HG02840 (cell line): Measurements from ENCODE around the gene TBX6.
A peak's percentile ranks its signal among the peaks of the same experiment; 100 is the strongest.

Experiments used
- ATAC-seq: cut with Tn5 transposase; IDR thresholded peaks from one replicate; pipeline ENCODE4 v1.9.1; 2021; ENCODE audit warnings: mild to moderate bottlenecking, moderate library complexity, moderate number of reproducible peaks; ENCODE audit not compliant: unreplicated experiment, low FRiP score

Gene TBX6

DNA sequence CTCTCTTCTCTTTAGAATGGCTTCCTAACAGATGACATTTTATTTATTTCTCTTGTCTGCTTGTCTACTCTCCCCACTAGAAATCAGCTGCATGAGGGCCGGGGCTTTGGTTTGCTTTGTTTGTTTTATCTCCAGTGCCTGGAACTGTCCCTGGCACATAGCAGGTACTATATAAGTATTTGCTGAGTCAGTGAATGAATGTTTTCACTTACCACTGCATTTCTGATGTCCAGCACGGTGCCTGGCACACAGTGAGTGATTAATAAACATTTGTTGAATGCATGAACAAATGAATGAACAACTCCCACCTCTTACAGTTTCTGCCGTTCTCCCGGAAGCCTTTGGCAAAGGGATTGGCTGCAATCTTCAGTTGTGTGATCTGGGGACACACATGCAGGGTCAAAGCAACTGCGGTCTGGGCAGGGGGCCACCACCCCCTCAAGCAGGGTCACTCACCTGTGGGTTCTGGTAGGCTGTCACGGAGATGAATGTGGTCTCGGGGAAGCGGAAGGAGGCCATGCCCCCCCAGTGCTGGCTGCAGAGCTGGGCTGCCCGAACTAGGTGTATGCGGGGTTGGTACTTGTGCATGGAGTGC, 3.4 kb downstream of the TBX6 start:
- ATAC-seq, result no peak

- ATAC-seq, result no peak
Observed at GRCh38 chr16:30087181-30087898, 4.4 kb downstream of the TBX6 start.

- no peak for ATAC-seq
Observed at GRCh38 chr16:30086291-30087140, 5.2 kb downstream of the TBX6 start.

DNA sequence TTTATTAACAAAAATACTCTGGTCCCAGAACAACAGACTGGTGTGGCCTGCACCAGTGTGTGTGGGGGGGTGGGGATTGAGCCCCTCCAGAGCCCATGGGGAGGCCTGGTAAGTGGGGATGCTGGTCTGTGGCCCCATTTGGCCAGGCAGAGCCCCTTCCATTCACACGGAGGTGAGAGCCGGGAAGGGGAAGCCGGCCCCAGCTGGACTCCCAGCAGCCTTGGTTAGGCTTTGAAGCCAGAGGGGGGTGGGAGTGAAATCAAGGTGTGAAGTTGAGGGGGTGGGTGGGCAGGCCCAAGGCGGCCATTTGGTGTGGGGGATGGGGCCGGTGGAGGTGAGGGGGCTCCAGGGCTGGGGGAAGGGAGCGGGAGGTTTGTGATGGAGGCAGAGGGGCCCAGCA, 5.9 kb downstream of the TBX6 start:
- ATAC-seq, result no peak

- no peak for ATAC-seq
Observed at GRCh38 chr16:30085247-30085646, 6.5 kb downstream of the TBX6 start.

DNA sequence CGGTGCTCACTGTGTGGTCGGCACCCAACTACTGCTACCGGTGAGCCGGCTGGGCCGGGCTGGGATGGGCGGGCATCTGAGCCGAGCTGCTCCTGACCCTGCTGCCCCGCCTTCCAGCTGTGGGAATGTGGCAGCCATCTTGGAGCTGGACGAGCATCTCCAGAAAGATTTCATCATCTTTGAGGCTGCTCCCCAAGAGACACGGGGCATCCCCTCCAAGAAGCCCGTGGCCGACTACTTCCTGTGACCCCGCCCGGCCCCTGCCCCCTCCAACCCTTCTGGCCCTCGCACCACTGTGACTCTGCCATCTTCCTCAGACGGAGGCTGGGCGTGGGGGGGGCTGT, 6.9 kb downstream of the TBX6 start:
- ATAC-seq, result no peak

DNA sequence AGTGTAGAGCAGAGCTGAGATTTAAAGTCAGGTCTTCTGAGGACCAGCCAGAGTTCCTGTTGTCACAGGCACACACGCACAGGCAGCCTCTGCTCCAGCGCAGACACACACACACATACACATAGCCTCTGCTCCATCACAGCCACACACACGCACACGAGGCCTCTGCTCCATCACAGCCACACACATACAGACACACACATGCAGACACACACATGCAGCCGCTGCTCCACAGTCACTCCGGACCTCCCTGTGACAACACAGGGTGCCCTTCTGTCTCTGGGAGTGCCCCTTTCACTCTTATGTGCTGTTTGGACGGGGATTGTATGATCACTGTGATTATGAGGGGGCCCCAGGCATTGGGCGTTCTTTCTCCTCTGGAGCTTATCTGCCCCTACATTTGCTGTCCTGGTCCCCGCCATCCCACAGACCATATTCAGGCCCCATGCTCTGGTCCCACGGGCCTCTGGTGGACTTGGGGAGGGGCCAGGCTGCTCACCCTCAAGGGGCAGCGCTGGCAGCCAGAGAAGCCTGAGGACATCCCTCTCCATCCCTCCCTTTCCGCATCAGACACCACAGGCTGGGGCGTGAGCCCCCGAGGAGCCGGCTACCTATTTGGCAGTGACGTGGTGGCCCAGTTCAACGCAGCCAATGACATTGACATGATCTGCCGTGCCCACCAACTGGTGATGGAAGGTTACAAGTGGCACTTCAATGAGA, 7.5 kb downstream of the TBX6 start:
- no peak for ATAC-seq

- no peak for ATAC-seq
Observed at GRCh38 chr16:30083216-30084055, 8.3 kb downstream of the TBX6 start.

- ATAC-seq, result no peak
Observed at GRCh38 chr16:30082545-30083090, 9.1 kb downstream of the TBX6 start.

DNA sequence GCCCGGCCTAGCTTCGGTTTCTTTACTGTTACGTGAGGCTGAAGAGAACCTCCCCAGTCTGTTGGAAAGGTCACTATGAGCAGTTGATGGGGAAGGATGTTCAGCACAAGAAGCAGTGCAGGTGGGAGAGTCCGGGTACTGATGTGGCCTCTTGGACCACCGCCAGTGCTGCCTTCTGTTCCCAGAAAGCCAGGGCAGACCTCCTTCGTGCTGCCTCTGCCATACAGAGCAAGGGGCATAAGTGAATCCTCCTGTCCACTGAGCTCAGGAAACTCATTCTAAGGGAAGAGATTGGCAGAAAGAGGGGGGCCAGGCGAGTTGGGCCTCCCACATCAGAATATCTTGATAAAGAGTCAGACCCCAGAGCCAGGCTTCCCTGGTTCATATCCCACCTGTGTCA, 12.2 kb downstream of the TBX6 start:
- ATAC-seq, result no peak

GRCh38 chr16:30078744-30079143, 13.0 kb downstream of the TBX6 start:
- no peak for ATAC-seq

- ATAC-seq, result no peak
Observed at GRCh38 chr16:30077656-30078055, 14.1 kb downstream of the TBX6 start.

DNA sequence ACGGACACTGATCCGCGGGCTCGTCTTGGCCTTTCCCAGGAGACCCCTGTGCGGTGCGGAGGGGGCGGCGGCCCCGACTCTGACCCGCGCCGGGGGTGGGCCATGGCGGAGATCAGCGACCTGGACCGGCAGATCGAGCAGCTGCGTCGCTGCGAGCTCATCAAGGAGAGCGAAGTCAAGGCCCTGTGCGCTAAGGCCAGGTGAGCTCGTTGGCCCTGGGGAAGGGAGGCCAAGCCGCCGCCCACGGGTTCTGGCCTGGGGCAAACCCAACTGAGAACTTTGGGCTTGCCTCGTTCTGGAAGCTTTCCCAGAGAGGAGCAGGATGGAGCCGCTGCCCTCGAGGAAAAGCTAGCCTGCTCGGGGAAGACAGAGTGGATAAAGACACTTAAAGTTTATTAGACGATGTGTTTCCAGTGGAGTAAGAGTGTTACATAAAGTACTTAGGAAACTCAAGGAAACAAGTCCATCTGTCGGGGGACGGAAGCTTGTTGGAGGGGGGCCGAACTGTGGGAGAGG, 15.4 kb downstream of the TBX6 start:
- peak; percentile 40 for ATAC-seq

- peak; percentile 55 for ATAC-seq
Observed at GRCh38 chr16:30075503-30076275, 16.0 kb downstream of the TBX6 start, which contains the start of gene PPP4C. PPP4C (plus strand) TSS chr16:30075994; CDS start chr16:30076378, 384 bp downstream.

DNA sequence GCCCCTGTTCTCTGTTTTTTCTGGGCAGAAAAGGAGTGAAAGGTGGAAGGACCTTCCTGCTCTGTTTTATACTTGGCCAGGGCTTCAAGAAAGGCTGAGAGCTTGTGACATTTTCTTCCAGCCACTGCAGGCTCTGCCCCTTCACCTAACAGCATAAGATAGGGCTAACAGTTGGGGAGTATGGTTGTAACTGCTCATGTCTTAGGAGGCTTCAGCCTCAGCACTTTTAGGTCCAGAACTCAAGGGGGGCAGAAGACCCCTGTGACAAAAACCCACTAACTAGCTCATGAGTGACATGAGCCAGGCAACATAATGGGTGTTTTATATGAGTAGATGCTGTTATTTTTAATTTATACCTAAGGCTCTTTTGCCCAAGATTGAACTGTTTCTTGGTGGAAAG, 21.2 kb downstream of the TBX6 start:
- ATAC-seq, result no peak

- no peak for ATAC-seq
Observed at GRCh38 chr16:30069611-30070462, 21.9 kb downstream of the TBX6 start.

DNA sequence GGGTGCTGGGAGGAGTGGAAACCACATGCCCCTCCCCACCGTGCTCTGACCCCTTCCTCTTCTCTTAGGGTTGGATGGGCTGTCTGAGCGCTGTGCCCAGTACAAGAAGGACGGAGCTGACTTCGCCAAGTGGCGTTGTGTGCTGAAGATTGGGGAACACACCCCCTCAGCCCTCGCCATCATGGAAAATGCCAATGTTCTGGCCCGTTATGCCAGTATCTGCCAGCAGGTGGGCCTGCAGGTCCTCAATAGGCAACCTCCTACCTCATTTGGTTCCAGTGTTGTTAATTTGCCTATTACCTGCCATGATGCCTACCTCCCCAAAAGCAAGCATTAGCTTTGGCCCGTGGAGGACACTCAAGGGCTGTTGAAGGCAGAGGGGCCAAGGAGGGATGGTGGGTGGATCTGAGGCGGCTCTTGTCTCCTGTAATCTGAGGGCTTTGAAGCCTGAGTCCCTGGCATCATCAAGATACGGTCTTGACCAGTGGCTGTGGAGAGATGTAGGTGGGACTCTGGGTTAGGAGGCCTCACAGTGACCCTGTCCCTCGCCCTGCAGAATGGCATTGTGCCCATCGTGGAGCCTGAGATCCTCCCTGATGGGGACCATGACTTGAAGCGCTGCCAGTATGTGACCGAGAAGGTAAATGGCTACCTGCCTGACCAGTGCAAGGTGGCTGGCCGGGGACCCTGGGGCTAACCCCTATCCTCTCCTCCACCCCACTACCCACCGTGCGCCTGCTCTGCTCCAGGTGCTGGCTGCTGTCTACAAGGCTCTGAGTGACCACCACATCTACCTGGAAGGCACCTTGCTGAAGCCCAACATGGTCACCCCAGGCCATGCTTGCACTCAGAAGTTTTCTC, 22.7 kb downstream of the TBX6 start:
- no peak for ATAC-seq
